ENCODE measurements around the gene COL9A3. TPM values are rescaled to one million over a fixed set of nuclear protein-coding genes. Genes with fewer than 3 reads are reported as not detected.

COL9A3 gene
- total RNA-seq, 1 experiment from 2014 or later, result not detected

DNA sequence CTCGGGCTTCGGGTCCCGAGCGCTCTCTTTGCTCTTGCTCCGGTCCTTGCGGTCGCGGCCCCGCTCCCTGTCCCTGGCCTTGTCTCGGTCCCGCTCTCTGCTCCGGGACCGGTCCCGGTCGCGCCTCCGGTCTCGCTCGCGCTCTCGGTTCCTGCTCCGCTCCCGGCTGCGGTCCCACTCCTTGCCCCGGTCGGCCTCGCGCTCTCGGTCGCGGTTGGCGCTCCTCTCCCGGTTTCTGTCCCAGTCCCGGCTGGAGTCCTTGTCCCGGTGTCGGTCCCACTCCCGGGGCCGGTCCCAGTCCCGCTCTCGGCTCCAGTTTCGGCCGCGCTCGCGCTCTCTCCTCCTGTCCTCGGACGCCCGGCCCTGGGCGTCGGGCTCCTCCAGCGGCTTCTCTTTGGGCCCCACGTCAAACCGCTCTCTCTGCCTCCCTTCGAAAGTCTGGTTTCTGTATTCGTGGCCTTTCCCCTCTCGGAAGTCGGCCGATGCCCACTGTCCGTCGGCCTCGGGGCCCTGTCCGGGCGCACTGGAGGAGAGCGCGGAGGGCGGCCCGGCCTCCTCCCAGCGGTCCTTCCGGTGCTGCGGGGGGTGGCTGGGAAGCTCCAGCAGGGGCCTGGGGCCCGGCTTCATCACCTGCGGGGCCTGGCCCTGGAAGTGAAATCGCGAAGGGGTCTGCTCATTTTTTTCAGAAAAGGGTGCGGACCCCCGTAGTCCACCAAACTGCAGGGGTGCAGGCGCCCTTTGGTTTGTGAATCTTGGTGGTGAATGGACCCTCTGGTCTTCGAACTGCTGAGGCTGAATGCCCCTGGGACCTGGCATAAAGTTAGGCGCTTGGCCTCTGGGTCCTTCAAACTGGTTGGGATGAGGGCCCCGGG is 62.7 kb downstream of the COL9A3 start:
- DNase-seq (ENCODE audit: low spot score), result no peak

DNA sequence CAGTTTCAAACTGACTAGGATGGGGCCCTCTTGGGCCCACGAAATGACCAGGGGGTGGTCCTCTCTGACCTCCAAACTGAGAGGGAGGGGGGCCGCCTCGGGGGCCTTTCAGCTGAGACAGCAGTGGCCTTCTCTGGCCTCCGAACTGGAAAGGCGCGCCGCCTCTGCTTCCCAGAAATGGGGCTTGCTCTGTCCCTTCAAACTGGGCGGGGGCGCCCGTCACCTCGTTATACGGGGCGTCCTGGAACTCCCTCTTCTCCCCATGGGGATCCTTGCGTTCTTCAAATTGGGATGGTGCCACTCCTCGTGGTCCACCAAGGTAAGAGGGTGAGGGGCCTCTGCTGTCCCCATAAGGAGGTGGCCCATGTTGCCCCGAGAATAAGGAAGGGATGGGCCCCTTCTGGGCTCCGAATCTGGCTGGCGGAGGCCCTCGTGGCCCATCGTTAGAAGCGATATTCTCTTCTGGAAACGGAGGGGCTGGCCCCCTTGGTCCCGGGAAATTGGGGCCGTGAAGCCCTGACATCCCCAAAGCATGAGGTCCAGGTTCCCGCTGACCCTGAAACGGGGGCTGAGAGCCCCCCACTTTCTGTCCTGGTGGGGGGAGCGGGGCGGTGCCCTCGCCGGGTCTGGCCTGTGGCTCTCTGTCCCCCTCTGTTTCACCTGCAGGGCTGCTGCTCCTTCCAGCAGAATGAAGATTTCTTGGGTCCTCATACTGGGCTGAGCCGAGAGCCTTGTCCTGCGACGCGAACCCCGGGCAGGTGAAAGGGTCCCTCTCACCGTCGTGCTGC is 63.5 kb downstream of the COL9A3 start:
- no peak for DNase-seq (ENCODE audit: low spot score)

DNA sequence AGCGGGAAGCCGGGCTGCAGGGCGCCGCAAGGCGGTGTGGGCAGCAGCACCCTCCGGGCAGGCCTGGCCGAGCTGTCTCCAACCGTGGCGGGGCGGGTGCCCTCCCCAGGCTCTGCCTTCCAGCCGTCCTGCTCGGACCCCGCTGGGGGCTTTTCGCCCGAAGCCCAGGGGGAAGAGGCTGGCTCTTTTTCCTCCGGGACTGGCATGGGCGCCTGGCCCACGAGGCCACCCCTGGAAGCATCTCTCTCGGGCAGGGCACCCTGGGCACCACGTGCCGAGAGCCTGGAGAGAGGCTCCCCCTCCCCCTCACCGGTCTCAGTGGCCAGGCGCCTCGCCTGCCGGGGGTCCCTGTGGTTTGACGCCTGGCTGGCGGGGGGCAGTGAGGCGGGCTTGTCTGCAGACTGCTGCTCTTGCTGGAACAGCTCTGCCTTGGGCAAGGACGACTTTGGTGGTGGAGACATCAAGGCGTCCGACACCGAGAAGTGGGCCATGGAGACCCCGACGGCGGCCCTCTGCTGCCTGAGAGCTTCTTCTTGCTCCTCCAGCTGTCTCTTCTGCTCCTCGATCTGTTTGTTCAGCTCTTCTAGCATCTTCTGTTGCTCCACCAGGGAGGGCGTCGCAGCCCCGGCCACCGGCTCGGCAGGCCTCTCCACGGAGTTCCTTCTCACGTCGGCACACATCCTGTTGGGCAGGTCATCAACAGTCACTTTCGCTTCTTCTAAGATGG is 64.2 kb downstream of the COL9A3 start:
- DNase-seq (ENCODE audit: low spot score), result no peak

DNA sequence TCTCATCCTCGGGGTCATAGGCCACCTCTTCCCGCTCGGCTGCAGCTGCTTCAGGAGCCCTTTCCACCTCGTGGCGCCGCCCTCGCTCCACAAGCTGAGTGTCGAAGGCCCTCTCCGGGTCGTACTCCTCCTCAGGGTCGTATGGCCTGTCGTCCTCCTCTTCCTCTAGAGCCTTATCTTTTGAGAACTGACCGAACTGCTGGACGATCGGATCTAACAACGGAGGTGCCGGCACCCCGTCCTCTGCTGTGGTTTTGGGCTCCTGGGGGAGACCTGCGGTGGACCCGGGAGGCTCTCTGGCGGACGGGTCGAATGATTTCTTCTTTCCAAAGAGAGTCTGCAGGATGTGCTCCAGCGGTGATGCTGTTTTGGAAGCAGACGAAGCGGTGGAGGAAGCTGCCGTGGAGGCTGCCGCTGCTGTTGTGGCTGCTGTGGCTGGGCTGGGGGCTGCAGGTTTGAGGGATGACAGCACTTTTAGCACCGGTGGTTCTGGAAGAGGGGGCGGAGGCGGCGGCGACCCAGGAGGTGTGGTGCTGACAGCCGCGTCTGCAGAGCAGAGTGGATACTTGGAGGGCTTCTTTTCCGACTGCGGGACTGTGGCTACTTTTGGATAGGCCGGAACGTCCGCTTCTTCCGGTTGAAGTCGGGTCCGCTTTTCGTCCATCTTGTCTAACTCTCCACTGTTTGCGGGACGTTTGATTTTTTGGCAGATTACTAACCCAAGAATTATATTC is 65.0 kb downstream of the COL9A3 start:
- no peak for DNase-seq (ENCODE audit: low spot score)

DNA sequence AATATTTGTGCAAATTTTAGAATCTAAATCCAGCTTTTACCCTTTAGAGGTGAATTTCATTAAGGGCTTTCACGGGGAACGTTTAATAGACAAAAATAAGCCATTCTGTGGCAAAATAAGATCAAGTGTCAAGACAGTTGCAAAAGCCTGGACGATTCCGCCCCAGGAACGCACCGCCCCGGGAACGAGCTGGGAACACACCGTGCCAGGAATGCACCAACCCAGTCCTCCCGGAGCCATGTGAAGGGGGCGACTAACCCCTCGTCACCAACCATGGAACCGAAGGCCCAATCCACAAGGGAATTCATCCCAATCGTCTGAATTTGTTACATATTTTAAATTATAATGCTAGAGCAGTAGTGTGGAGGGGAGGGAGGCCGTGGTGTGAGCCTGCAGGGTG is 65.6 kb downstream of the COL9A3 start:
- no peak for DNase-seq (ENCODE audit: low spot score)

DNA sequence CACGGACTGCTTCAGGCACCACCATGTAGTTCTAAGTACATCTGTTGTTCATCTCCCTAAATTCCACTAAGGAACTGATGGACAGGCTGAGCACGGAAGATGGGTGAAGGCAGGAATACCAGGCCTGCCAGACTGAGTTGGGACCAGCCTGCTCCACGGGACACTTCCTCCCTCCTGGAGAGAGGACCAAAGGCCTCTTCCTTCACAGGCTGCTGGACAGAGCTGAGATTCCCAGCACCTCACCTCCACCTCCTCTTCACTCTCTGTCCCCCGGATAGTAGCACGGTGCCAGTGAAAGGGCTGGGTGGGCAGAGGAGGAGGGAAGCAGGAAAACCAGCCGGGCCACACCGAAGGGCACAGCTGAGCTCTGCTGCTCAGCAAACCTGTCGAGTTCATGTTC is 67.7 kb downstream of the COL9A3 start:
- DNase-seq (ENCODE audit: low spot score), result no peak

DNA sequence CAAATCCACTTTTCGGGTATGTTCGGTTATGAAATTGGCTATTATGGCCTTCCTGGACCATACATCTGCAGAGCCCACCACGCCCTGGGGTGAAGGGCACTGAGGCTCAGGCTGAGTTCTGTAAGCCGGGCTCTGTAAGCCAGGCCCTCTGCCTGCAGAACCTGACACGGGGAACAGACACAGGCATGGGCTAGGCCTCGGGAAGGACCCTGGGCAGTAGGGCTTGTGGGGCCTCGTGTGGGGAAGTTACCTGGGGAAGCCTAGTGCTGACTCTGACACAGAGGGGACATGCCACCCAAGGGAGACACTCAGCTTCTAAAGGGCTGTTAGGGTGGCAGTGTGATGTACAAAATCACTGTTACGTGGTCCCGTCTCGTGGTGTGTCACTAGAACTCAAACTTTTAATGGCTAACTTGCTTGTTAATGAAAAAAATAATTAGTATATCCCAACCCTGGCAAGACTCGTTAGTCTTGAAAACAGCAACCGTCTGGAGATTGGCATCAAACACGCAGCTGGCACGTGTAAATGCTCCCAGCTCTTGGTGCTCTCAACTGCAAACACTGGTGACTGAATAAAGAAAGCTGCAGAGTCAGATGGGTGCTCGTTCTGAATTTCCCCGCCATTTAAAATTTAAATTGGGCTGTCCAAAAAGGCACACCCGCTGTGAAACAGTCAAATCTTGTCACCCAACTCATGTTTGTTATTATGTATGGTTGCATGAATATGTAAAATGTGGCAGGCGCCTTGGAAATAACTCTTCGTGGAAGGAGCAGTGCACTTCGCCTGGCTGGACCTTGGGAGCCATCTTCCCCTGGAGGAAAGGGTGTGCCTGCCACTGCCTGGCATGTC is 68.4 kb downstream of the COL9A3 start:
- no peak for DNase-seq (ENCODE audit: low spot score)

DNA sequence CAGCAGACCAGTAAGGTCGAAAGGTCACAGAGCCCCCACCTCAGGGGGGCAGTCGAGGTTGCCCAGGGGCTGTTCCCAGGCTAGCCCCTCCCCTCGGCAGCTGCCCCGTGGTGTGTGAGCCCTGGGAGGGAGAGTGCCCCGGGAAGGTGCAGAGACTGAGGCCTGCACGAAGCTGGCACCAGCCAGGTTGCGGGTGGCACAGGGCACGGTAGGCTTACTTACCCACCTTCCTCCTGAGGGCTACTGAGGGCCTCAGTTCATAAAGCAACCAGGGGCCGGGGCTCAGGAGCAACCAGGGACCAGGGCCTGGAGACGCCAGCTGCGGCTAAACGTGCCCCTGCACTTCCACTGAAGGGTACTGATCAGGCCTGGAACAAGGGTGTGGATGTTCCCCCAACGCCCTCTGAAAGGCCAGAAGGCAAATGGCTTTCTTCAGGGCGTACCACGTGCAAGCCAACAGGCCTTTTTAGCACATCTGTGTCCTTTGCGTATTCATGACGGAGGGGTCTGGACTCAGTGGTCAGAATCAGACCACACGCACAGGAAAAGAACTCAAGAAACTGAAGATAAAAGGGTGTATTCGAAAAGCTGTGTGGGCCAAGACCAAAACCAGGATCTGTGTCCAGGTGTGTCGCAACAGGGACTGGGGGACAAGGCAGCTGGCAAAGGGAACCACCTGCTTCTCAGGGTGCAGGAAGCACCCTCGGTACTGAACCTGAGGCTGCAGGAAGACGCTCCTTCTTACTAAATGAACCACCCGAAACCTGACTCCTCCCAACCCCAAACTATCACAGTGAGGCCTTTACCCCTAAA is 69.3 kb downstream of the COL9A3 start:
- DNase-seq (ENCODE audit: low spot score), result no peak

DNA sequence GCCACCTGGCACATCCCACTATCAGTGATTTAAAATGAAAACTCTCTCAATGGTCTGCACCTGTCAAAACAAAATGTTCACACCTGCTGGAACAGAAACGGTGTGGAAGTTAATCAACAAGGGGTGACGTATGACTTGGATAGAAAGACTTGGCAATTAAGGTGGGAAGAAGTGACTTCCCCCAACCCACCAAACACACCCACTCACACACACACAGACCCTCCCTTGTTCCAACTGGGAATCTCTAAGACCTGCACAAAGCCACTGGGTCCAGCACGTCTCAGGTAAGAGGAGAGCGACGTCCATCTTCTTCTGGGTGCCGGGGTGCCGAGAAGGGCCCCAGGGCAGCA is 69.8 kb downstream of the COL9A3 start:
- DNase-seq (ENCODE audit: low spot score), result no peak

DNA sequence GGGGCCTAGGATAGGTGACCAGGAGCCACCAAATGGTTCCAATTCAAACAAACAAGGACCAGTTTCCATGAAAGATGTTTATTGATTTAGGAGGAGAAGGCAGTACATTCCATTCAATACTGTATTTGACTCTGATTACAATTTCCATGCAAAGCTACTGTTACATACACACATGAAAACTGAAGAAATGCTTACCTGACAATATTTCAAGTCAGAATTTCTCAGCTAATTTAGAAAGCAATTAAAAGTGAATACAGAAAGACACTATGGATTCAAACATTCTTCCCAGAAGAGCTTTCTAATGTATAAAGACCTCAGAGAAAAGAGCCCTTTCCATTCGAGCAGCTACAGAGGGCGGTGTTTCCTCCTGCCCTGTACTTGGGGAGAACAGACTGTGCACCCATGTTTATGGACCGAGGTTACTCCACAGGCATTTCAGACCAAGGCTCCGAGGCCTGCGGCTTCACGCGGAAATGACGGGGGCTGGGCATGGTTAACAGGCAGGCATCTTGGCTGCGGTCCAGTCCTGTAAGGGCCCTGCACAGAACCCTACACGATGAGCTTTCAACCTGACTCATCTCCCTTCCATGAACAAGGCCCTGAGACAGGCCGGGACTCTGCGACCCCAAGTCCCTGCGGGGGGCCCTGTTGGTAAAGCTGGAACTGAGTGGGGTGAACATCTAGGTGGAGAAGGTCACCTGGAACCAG is 70.5 kb downstream of the COL9A3 start:
- DNase-seq (ENCODE audit: low spot score), result peak; percentile 67

- DNase-seq (ENCODE audit: low spot score), result no peak
These were observed 71.0 kb downstream of the COL9A3 start for GRCh38 chr20:62887860-62888239.

DNA sequence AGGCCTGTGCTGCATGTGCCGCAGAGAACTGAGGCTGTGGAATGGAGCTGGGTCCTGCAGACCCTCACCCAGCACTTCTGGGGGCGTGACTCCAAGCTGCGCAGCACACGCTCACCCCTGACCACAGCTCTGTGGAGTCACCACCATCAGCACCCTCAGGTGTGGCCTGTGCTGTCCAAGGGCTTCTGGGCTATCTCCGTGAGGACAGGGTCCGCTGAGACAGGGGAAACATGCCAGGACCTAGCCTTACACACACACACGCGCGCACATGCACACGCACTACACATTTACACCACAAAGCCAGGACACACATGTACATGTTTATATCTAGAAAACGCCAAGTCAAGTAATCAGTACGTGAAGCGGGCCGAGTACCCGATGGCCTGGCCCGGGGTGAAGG is 71.6 kb downstream of the COL9A3 start:
- no peak for DNase-seq (ENCODE audit: low spot score)

DNA sequence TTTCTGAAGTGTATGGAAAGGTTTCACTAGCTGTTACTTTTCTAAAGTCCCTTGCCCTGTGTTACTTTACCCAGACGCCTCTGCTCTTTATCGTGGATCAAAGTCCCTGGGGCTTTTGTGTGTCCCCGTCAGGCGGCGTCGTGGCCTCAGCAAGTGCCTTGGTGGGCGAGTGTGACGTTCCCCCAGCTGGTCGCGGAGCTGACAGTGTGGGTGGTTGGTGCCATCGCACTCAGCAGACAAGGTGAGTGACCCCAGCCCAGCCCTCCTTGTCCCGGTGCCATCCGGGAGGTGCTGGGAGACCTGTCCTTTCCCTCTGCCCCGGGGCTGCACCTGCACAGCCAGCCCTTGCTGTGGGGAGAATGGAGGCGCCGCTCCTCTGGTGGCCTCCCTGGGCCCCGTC is 72.1 kb downstream of the COL9A3 start:
- DNase-seq (ENCODE audit: low spot score), result no peak

DNA sequence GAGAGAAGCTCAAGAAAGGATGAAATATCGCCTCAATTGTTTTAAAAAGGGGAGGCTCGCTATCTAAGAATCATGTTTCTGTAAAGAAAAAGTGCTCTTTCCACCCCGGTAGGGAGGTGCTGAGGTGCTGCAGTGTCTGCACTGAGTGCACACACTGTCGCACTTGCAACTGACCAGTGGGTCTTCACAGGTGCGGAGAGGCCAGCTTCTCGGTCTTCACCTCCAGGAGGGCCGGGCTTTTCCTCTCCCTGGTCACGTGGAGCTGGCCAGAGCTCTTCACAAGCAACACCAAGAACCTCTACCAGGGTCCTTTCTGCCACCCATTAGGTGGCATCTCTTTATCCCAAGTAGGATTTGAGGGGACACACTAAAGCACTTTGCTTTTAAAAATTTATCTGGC is 72.6 kb downstream of the COL9A3 start:
- DNase-seq (ENCODE audit: low spot score), result no peak

DNA sequence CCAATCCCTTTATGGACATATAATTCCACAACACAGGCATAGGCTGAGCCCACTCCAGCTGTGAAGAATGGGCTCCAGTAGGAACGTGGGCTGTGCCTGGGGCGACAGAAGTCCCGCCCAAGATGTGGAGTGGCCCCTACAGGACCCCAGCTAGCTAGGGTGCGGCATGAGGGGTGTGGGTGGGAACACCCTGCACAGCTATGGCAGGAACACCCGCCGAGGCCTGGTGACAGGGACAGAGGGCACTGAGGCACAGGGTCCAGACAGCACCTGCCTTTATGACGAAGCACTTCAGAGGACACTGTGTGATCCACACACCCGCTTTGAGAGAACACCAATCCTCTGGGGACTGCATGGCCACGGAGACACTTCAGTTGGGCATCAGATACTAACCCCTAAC is 73.0 kb downstream of the COL9A3 start:
- DNase-seq (ENCODE audit: low spot score), result no peak

- no peak for DNase-seq (ENCODE audit: low spot score)
These were observed 73.6 kb downstream of the COL9A3 start for GRCh38 chr20:62890444-62890843.

Measured in H4 (cell line).